Osteoblast (primary cell): ENCODE data around the gene AKAP13. TPM values are rescaled to one million over a fixed set of nuclear protein-coding genes. Genes with fewer than 3 reads are reported as not detected.

Source experiments
- DNase-seq: peaks from one replicate; pipeline ENCODE4 v3.0.0; 2011; ENCODE audit warnings: low spot score, mixed read lengths; ENCODE audit not compliant: insufficient read length; ENCODE audit errors: missing footprints
- H2AFZ ChIP-seq: 2 replicates; pipeline ENCODE4 v1.6.0; 2011; ENCODE audit warnings: mild to moderate bottlenecking, low read length
- H3K27ac ChIP-seq: 2 replicates; pipeline ENCODE4 v1.5.1; 2011; ENCODE audit warnings: mild to moderate bottlenecking, low read depth, low read length, moderate library complexity
- H3K27me3 ChIP-seq: 2 replicates; pipeline ENCODE4 v1.6.0; 2012; ENCODE audit warnings: mild to moderate bottlenecking, control low read depth, inconsistent platforms, low read length, moderate library complexity; ENCODE audit not compliant: insufficient read depth
- H3K36me3 ChIP-seq: 2 replicates; pipeline ENCODE4 v1.5.1; 2011; ENCODE audit warnings: mild to moderate bottlenecking, low read length, control low read depth, moderate library complexity; ENCODE audit not compliant: insufficient read depth
- H3K4me1 ChIP-seq: 2 replicates; pipeline ENCODE4 v1.5.1; 2011; ENCODE audit warnings: mild to moderate bottlenecking, low read length, control low read depth, moderate library complexity; ENCODE audit not compliant: insufficient read depth
- H3K4me2 ChIP-seq: 2 replicates; pipeline ENCODE4 v1.6.0; 2011; ENCODE audit warnings: mild to moderate bottlenecking, low read length; ENCODE audit not compliant: insufficient read depth
- H3K4me3 ChIP-seq: fragments of 200-600 bp; sonication (generic); 3 replicates; pipeline ENCODE4 v1.5.1; 2012; ENCODE audit warnings: mild to moderate bottlenecking, low read length, inconsistent platforms; ENCODE audit not compliant: insufficient read depth
- H3K79me2 ChIP-seq: 2 replicates; pipeline ENCODE4 v1.6.0; 2012; ENCODE audit warnings: mild to moderate bottlenecking, low read length, control low read depth, inconsistent platforms; ENCODE audit not compliant: insufficient read depth
- H3K9me3 ChIP-seq: 2 replicates; pipeline ENCODE4 v1.5.1; 2011; ENCODE audit warnings: low read depth, low read length, control low read depth
- H4K20me1 ChIP-seq: 2 replicates; pipeline ENCODE4 v1.6.0; 2012; ENCODE audit warnings: mild to moderate bottlenecking, low read length, control low read depth; ENCODE audit not compliant: insufficient read depth
- total RNA-seq: library from RNA; depleted of rRNA; stranded (reverse); fragments of >200 nt; gene quantifications from 2 replicates; pipeline ENCODE4 v1.2.3, GENCODE V29; 2012
- TF ChIP-seq, protein P1 (sequence below): IDR thresholded peaks from 2 replicates; pipeline ENCODE4 v1.5.1; 2011; ENCODE audit warnings: mild to moderate bottlenecking, low read depth, low read length, moderate library complexity; ENCODE audit errors: extremely low read depth

Gene AKAP13
- total RNA-seq, 1 donor: 77.1 TPM

- no peaks in the 10 kb centered on the region for H3K27me3 ChIP-seq
- peaks cover 20% of the 10 kb centered on the region for H3K4me1 ChIP-seq
- no peaks in the 10 kb centered on the region for H3K36me3 ChIP-seq
- H3K9me3 ChIP-seq: no peaks in the 10 kb centered on the region
- no peak overlapping the region for H2AFZ ChIP-seq
- TF ChIP-seq, protein P1, sequence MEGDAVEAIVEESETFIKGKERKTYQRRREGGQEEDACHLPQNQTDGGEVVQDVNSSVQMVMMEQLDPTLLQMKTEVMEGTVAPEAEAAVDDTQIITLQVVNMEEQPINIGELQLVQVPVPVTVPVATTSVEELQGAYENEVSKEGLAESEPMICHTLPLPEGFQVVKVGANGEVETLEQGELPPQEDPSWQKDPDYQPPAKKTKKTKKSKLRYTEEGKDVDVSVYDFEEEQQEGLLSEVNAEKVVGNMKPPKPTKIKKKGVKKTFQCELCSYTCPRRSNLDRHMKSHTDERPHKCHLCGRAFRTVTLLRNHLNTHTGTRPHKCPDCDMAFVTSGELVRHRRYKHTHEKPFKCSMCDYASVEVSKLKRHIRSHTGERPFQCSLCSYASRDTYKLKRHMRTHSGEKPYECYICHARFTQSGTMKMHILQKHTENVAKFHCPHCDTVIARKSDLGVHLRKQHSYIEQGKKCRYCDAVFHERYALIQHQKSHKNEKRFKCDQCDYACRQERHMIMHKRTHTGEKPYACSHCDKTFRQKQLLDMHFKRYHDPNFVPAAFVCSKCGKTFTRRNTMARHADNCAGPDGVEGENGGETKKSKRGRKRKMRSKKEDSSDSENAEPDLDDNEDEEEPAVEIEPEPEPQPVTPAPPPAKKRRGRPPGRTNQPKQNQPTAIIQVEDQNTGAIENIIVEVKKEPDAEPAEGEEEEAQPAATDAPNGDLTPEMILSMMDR: no peak
- H3K79me2 ChIP-seq: no peaks in the 10 kb centered on the region
- H3K4me2 ChIP-seq: no peak overlapping the region
- no peaks in the 10 kb centered on the region for H4K20me1 ChIP-seq
- H3K27ac ChIP-seq: no peak overlapping the region
- DNase-seq: no peak
- H3K4me3 ChIP-seq: no peak overlapping the region
These were observed 24.1 kb upstream of the AKAP13 start for GRCh38 chr15:85356276-85356675.

DNA sequence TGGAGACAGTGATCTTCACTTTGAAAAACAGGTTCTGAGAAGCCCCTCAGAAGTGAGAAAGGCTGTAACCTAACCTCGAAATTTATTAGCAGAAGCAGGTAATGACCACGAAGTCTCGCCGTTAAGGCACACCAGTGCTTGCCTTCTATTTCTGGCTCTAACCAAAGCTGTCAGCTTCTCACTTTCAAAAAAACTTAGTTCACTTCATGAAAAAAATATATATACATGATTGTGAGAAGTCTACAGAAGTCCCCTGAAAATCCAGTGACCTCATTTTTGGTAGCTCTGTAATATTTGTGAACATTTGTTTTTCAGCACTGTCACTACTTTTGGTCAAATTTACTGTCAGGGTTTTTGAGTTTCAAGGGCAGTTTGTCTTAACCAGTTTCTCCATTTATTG is 19.1 kb upstream of the AKAP13 start:
- H3K36me3 ChIP-seq: no peaks in the 10 kb centered on the region
- no peak for DNase-seq
- peaks cover 12% of the 10 kb centered on the region for H3K4me1 ChIP-seq
- no peak overlapping the region for H3K4me3 ChIP-seq
- TF ChIP-seq, protein P1: no peak
- no peaks in the 10 kb centered on the region for H3K9me3 ChIP-seq
- H3K27ac ChIP-seq: no peak overlapping the region
- no peaks in the 10 kb centered on the region for H3K79me2 ChIP-seq
- H4K20me1 ChIP-seq: no peaks in the 10 kb centered on the region
- H2AFZ ChIP-seq: no peak overlapping the region
- H3K27me3 ChIP-seq: no peaks in the 10 kb centered on the region
- H3K4me2 ChIP-seq: no peak overlapping the region

DNA sequence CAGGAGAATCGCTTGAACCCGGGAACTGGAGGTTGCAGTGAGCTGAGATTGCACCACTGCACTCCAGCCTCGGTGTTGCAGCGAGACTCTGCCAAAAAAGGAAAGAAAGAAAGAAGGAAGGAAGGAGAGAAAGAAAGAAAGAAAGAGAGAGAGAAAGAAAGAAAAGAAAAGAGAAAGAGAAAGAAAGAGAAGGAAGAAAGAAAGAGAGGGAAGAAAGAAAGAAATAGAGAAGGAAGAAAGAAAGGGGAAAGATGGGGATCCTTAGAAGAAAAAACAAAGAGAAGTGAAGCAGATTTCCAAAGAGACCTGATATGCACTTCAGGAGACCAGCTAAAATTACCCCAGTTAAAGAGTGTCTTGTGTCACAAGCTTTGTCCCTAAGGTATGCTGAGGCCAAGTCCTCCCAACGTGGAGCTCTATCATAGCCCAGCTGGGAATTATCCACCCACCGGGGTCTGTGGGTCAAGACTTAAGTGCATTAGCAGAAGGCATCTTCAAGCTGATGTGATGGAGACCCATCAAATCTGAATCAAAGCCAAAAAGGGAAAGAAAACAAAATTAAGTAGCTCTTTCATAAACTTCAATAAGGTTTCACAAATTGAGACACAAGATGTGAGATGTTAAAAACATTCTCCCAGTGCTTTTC is 17.8 kb upstream of the AKAP13 start:
- TF ChIP-seq, protein P1: no peak
- no peak overlapping the region for H2AFZ ChIP-seq
- H3K36me3 ChIP-seq: no peaks in the 10 kb centered on the region
- H3K79me2 ChIP-seq: no peaks in the 10 kb centered on the region
- no peak for DNase-seq
- no peak overlapping the region for H3K27ac ChIP-seq
- H4K20me1 ChIP-seq: no peaks in the 10 kb centered on the region
- H3K27me3 ChIP-seq: no peaks in the 10 kb centered on the region
- no peak overlapping the region for H3K4me3 ChIP-seq
- no peaks in the 10 kb centered on the region for H3K9me3 ChIP-seq
- H3K4me1 ChIP-seq: peaks cover 9% of the 10 kb centered on the region
- no peak overlapping the region for H3K4me2 ChIP-seq

DNA sequence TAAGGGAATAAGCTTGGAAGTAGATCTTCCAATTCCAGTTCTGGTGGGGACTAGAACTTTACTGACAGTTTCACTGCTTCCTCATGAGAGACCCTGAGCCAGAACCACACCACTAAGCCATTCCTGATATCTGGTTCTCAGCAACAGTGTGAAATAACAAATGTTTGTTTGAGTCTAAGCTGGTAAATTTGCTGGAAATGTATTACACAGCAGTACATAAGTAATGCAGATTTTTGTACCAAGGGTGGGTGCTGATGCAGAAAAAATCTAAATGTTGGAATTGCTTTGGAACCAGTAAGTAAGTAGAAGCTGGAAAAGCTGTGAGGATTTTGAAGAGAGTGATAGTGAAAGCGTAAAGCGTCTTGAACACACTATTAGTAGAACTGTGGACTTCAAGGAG is 14.4 kb upstream of the AKAP13 start:
- Histone ChIP-seq H3K36me3 (no peaks in the 10 kb centered on the region), H2AFZ (no peak overlapping the region), H3K4me3 (no peak overlapping the region)

More for the DNA sequence above, 14.4 kb upstream of the AKAP13 start:
- Histone ChIP-seq H3K27me3 (no peaks in the 10 kb centered on the region), H3K27ac (no peak overlapping the region), H4K20me1 (no peaks in the 10 kb centered on the region), H3K4me1 (no peaks in the 10 kb centered on the region), H3K9me3 (no peaks in the 10 kb centered on the region), H3K4me2 (no peak overlapping the region), H3K79me2 (no peaks in the 10 kb centered on the region)
- no peak for DNase-seq
- TF ChIP-seq, protein P1: no peak
